Dedifferentiated amniotic fluid mesenchymal stem cell (primary cell): Measurements from ENCODE around the gene VWC2.

Experiments
- DNase-seq: peaks from one replicate; pipeline ENCODE4 v3.0.0-alpha.2; 2016; ENCODE audit errors: extremely low spot score

The VWC2 gene

GRCh38 chr7:49937608-49938007 is 164.2 kb downstream of the VWC2 start:
- no peak for DNase-seq
